Measurements from ENCODE around the gene TMEM272.

TMEM272 gene

DNA sequence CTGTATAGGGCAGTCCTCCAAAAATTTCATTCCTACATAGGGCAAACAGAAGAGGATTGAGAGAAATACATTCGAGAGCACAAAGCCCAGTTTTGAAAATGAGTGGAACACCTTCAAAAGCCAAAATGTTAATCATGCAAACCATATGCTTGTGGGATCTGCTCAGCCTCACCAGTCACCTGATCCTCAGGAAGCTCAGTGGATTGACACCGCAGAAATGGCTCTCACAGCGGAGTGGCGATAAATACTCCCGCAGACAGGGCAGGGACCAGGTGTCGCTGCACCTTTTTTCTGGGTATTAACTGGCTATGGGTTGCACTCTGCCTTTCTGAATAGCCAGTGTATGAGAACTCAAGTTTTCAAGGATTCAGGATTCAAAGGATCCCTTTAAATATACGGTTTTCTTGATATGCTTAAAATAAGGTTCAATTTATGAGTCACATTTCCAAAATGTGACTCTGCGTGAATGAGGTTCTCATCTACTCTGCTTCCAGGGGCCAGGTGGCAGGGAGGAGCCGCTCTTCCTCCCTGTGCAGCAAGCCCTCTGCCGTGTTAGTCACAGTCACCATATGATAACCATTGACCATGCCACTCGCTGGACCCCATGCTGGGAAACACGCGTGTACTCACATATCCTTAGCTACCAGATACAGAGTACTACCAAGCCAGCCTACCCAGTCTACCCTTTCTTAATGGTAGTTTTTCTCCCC is 22.7 kb downstream of the TMEM272 start:
- no peaks in the 10 kb centered on the region for H3K36me3 Mint-ChIP-seq
- H3K27ac Mint-ChIP-seq: no peak overlapping the region
- peak; percentile 43 for ATAC-seq
- no peak for DNase-seq (ENCODE audit: low spot score in 2 of 2)
- peak overlapping the region; percentile 35 for H3K4me3 Mint-ChIP-seq
- peaks cover 86% of the 10 kb centered on the region for H3K4me1 Mint-ChIP-seq
- H3K9me3 Mint-ChIP-seq: no peaks in the 10 kb centered on the region

DNA sequence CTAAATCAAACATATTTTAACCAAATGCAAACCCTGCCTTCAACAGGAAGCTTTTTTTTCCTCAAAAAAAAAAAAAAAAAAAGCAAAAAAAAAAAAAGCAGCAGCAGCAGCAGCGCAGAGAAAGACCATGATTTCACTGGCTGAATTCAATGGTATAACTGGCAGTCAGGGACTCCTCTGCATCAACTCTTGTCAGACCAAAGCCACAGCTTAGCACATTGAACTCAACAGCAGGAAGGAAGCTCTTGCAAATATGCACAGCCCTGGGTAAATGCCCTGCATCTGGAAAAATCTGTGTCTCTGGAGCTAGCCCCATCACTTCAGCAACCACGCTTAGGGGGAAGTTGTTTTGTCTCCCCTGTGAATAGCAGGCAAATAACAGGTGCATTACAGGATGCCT is 23.4 kb downstream of the TMEM272 start:
- H3K4me1 Mint-ChIP-seq: peaks cover 83% of the 10 kb centered on the region
- no peaks in the 10 kb centered on the region for H3K36me3 Mint-ChIP-seq
- DNase-seq (ENCODE audit: low spot score in 2 of 2) (no peak), ATAC-seq (peak; percentile 48)
- no peak overlapping the region for H3K27ac Mint-ChIP-seq
- H3K9me3 Mint-ChIP-seq: no peaks in the 10 kb centered on the region
- H3K4me3 Mint-ChIP-seq: peak overlapping the region; percentile 35

DNA sequence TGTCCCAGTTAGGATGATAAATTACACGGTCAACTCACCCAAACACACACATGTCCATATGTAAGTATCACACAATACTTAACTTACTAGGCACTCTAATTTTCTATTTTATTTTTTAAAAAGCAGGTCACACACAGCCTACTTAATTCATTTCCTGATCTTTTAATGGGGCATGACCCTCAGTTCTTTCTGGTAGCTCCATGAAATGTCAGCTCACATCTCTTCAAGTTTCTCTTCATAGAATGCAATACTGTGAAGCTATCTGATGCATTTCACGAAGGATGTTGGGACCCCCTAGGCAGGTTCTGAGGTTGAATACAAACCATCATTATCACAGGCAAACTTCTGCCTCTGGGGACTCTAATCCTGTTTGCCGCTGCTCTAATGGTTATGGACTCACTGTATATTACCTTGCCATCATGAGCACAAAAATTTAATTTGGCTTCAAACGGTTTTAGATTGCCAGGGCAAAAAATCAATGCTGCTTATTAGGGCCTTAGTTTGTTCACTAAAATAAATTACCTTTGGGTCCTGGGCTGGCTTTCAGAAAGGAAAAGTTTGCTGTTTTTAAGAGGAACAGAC is 24.9 kb downstream of the TMEM272 start:
- H3K9me3 Mint-ChIP-seq: no peaks in the 10 kb centered on the region
- H3K4me1 Mint-ChIP-seq: peaks cover 74% of the 10 kb centered on the region
- no peaks in the 10 kb centered on the region for H3K36me3 Mint-ChIP-seq
- DNase-seq (ENCODE audit: low spot score in 2 of 2): no peak
- no peak for ATAC-seq
- peak overlapping the region; percentile 72 for H3K27ac Mint-ChIP-seq
- H3K4me3 Mint-ChIP-seq: no peak overlapping the region

DNA sequence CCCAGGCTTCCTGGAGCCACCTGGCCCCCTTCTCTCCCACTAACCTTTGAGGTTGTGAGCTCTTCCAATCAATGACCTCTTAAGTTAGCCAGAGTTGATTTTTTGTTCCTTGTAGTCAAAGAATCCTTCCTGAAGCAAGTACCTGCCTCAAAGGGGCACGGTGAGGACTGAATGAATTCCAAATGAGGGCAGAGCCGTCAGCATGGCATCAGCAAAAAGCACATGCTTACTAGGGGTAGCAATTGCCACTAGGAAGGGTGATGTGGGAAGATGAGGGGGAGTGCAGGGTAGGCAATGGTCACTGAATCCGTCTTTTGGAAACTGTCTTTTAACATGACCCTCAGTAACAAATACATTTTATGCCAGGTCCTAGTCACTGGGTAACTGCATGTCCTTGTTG is 25.4 kb downstream of the TMEM272 start:
- DNase-seq (ENCODE audit: low spot score in 2 of 2) (no peak), ATAC-seq (no peak)
- Mint-ChIP-seq H3K9me3 (no peaks in the 10 kb centered on the region), H3K4me3 (peak overlapping the region; percentile 32), H3K27ac (peak overlapping the region; percentile 72), H3K4me1 (peaks cover 73% of the 10 kb centered on the region), H3K36me3 (no peaks in the 10 kb centered on the region)

DNA sequence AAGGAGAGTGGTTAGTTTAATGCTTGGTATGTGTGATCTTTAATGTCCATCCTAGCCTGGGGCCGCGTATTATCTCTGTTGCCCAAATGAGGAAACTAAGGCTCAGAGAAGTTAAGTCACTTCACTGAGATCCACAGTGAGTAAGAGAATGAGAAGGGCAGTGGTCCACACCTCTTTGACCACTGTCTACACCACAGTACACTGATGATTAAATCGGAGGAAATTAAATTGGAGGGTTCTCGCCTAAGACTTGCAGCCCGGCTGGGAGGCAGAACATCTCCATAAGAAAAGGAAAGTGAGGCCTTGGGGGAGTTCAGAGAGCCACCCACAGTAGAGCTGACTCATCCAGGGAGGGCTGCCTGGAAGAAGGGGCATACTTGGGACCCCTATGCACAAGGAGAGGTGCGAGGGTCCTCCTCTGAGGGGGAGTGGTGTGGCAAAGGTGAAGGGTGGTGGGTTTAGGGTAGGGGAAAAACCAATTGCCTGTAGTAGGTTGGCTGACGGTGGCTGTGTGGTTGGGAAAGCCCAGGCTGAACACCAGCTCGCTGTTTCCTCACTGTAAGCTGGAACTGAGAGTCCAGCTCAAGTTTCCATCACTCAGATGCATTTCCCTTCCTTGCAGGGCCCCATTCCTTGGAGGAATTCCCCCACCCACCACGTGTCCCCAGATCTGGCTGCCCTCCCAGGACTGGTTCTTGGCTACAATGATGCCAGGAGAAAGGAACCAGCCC is 26.0 kb downstream of the TMEM272 start:
- peak overlapping the region; percentile 32 for H3K4me3 Mint-ChIP-seq
- no peaks in the 10 kb centered on the region for H3K9me3 Mint-ChIP-seq
- DNase-seq (ENCODE audit: low spot score in 2 of 2) (peak in 1 of 2 donors; percentile 59), ATAC-seq (peak; percentile 58)
- H3K4me1 Mint-ChIP-seq: peaks cover 67% of the 10 kb centered on the region
- H3K36me3 Mint-ChIP-seq: no peaks in the 10 kb centered on the region
- peak overlapping the region; percentile 72 for H3K27ac Mint-ChIP-seq

DNA sequence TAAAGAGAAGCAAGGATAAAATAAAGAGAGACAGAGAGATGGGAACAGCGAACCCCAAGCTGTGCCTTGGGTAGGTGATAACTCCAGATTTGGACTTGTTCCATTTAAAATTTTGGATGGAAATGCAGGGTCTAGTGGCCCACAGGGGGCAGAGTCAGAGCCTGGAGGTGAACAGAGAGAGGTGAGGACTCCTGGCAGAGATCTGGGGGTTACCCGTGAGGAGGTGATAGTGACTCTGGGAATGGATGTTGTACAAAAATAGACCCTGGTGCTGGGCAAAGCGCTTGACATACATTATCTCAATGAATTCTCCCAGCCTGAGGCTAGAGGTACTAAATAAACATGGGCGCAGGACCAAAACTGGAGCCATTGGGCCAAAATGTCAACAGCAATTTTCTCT is 26.7 kb downstream of the TMEM272 start:
- Mint-ChIP-seq H3K9me3 (no peaks in the 10 kb centered on the region), H3K36me3 (no peaks in the 10 kb centered on the region), H3K4me3 (peak overlapping the region; percentile 32), H3K4me1 (peaks cover 67% of the 10 kb centered on the region), H3K27ac (peak overlapping the region; percentile 35)
- ATAC-seq (no peak), DNase-seq (ENCODE audit: low spot score in 2 of 2) (no peak)

DNA sequence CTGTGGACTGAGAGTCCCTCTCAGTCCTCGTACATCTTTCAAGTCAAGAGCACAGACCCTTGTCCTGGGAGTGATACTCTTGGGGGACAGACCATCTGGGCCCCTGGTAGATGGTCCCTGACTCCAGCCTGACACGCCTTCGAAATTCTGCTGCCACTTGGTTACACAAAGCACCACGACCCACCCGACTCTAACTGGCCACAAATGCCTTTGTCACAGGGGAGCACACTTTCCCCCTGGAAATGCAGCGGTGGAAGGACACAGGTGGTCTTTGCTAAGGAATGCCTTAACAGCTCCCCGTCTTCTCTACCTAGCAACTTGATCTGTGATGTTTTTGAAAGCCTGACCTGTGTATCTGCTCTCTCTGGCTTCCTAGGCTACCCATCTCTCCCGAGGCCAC is 27.3 kb downstream of the TMEM272 start:
- Mint-ChIP-seq H3K27ac (peak overlapping the region; percentile 35), H3K4me3 (no peak overlapping the region), H3K36me3 (no peaks in the 10 kb centered on the region), H3K9me3 (no peaks in the 10 kb centered on the region), H3K4me1 (peaks cover 65% of the 10 kb centered on the region)
- no peak for ATAC-seq
- DNase-seq (ENCODE audit: low spot score in 2 of 2): no peak

DNA sequence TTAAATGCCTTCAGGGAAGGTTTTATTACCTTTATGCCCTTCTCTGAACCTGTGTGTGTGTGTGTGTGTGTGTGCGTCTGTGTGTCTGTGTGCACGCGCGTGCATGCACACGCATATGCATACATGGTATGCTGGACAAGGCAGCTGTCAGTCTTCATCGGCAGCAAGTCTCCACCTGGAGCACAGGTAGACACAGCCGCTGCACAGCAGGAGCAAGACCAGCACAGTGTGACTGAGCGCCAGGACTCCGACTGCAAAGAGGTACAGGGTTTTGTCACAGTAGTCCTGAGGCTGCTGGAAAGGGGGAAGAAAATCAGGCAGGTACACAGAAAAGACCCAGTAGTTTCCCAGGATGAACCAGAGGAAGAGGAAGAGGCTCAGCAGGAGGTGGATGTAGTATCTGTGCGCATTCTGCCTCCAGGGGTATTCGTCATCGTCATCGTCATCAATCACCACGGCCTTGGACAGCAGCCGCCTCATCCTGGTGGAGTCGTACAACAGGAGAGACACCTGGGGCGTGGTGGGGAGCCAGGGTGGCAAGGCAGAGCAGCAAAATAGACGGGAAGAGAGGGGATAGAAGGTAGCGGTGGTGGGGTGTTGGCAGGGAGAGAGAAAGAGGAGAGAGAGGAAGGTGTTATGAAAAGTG is 28.2 kb downstream of the TMEM272 start:
- Mint-ChIP-seq H3K36me3 (no peaks in the 10 kb centered on the region), H3K27ac (no peak overlapping the region), H3K4me3 (no peak overlapping the region), H3K9me3 (no peaks in the 10 kb centered on the region), H3K4me1 (peaks cover 61% of the 10 kb centered on the region)
- no peak for ATAC-seq
- no peak for DNase-seq (ENCODE audit: low spot score in 2 of 2)

DNA sequence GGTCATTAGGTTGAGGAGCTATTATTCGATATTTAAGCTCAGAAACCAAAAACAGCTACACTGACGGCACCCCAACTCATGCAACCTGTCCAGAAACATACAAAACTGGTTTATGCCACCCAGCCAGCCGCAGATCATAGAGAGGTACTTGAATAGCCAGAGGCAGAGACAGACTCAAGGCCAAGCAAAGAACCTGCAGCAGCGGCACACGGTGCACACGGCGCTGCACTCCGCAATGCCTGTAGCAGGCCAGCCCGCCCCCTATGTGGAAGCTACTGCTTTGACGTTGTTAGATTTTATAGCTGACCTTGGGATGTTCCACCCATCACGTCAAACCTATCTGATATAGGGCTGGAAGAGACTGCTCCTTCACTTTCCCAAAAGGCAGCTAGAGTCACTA is 29.1 kb downstream of the TMEM272 start:
- H3K4me3 Mint-ChIP-seq: no peak overlapping the region
- no peaks in the 10 kb centered on the region for H3K9me3 Mint-ChIP-seq

DNA sequence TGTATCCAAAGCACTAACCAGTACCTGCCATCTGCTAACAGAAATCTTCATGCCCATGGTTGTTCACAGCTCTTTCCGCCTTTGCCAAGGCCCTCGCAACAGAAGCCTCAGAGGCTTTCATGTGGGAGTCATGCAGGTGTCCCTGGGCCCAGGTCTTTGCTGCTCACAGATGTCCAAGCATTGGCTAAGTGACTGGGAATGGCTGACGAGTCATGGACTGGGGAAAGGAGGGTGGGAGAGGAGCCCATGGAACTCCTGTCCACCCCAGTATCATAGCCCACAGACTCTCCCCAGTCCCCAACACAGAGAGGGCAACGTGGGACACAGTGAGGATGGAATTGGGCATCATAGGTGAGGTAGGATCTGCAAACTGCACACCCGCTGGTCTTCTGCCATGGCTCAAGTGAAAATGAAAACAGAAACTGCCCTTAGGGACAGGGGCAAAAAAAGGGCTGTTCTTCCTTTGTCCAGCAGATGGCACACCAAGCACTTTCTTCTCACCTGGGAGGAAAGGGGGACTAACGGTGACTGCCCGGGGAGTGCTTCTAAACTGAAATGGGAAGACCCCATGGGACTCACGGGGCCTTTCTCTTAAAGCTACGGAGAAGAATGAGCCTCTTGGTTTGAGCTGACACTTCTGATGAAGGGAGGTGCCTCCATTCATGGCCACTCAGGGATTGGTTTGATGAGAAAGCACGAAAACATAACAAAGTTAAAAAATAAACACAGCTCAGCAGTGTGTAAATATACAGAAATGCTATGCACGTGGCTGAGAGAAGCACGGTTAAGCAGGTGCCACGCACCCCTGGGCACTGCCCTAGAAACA is 29.9 kb downstream of the TMEM272 start:
- peaks cover 48% of the 10 kb centered on the region for H3K4me1 Mint-ChIP-seq
- ATAC-seq (peak; percentile 78), DNase-seq (ENCODE audit: low spot score in 2 of 2) (peak; percentile 61 to 90)
- H3K9me3 Mint-ChIP-seq: no peaks in the 10 kb centered on the region
- H3K36me3 Mint-ChIP-seq: no peaks in the 10 kb centered on the region
- peak overlapping the region; percentile 52 for H3K4me3 Mint-ChIP-seq
- peak overlapping the region; percentile 80 for H3K27ac Mint-ChIP-seq

More for the DNA sequence above, 29.1 kb downstream of the TMEM272 start:
- no peaks in the 10 kb centered on the region for H3K36me3 Mint-ChIP-seq
- ATAC-seq (no peak), DNase-seq (ENCODE audit: low spot score in 2 of 2) (no peak)
- peaks cover 56% of the 10 kb centered on the region for H3K4me1 Mint-ChIP-seq
- H3K27ac Mint-ChIP-seq: no peak overlapping the region

DNA sequence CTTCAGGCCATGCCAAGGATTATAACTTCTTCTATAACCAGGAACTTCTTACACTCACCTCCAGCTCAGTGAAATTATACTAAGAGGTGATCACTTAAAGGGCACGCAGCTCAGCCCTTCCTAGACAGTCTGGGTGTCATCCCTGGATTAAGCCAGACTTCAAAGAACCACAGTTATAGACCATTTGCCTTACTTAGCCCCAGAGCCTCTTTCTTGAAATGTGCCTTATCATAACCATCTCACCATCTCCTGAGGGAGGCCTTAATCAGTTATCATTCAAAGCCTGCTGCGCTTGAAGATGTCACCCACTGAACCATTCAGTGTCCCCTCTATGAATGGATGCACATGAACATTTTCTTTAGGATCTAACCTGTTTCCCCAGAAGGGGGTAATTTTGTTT is 30.9 kb downstream of the TMEM272 start:
- Mint-ChIP-seq H3K36me3 (no peaks in the 10 kb centered on the region), H3K4me1 (peaks cover 39% of the 10 kb centered on the region), H3K4me3 (no peak overlapping the region), H3K27ac (peak overlapping the region; percentile 40), H3K9me3 (no peaks in the 10 kb centered on the region)
- ATAC-seq (no peak), DNase-seq (ENCODE audit: low spot score in 2 of 2) (no peak)

DNA sequence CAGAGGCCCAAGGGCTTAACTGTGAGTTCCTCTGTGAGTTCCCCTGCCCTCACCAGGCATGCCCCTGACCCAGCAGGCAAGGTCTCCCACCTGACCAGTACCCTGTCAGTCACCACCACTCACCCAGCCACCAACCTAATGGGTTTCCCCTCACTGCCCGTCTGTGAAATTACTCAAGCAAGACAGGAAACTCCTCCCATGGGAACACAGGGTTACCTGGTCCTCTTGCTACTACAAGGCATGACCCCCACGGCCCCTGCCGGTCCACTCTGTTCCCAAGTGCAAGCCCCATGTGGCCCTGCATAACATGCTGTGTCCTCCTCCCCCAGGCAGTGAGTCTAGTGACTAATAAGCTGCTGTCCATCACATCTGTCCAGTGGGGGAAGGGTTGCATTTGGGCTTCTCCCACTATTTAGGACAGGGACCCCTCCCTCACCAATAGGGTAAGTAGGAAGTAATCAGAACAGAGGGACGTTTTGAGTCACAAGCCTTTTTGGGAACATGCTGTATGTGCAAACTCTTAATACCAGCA is 33.0 kb downstream of the TMEM272 start:
- DNase-seq (ENCODE audit: low spot score in 2 of 2): no peak
- peaks cover 24% of the 10 kb centered on the region for H3K4me1 Mint-ChIP-seq
- H3K9me3 Mint-ChIP-seq: no peaks in the 10 kb centered on the region
- ATAC-seq: peak; percentile 76
- peak overlapping the region; percentile 71 for H3K27ac Mint-ChIP-seq
- no peak overlapping the region for H3K4me3 Mint-ChIP-seq
- no peaks in the 10 kb centered on the region for H3K36me3 Mint-ChIP-seq

DNA sequence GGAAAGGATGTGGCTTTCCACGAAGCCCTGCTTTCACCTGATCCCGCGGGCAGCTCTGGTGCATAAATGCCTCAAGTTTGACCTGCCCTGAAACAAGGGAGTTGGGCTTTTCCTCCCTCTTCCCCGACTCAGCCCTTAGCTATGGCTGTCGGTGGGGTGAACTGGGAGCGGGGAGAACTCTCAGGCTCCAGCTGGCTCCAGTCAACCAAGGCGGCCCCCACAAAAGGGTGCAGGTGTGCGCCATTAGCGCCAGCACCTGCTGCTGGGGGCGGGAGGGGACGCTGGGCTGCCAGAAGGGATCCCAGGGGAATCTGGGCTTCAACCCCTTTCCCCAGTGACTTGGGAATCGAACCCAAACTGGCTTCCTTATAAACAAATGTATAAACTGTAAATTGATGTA is 33.9 kb downstream of the TMEM272 start:
- DNase-seq (ENCODE audit: low spot score in 2 of 2): no peak
- H3K4me3 Mint-ChIP-seq: no peak overlapping the region
- no peaks in the 10 kb centered on the region for H3K9me3 Mint-ChIP-seq

DNA sequence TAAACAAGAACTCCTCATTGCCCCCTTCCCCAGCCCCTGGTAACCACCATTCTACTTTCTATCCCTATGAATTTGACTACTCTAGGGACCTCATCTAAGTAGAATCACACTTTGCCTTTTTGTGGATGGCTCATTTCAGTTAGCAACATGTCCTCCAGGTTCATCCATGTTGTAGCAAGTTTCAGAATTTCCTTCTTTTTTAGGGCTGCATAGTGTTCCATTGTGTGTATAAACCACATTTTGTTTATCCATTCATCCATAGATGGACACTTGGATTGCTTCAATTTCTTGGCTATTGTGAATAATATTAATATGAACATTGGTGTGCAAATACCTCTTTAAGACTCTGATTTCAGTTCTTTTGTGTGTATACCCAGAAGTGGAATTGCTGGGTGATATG is 36.2 kb downstream of the TMEM272 start:
- no peak overlapping the region for H3K27ac Mint-ChIP-seq
- H3K9me3 Mint-ChIP-seq: no peaks in the 10 kb centered on the region
- ATAC-seq (no peak), DNase-seq (ENCODE audit: low spot score in 2 of 2) (no peak)
- peaks cover 11% of the 10 kb centered on the region for H3K36me3 Mint-ChIP-seq
- H3K4me3 Mint-ChIP-seq: no peak overlapping the region
- H3K4me1 Mint-ChIP-seq: peaks cover 31% of the 10 kb centered on the region

More for the DNA sequence above, 33.9 kb downstream of the TMEM272 start:
- Mint-ChIP-seq H3K36me3 (no peaks in the 10 kb centered on the region), H3K4me1 (peaks cover 23% of the 10 kb centered on the region), H3K27ac (peak overlapping the region; percentile 71)
- ATAC-seq: no peak
